ENCODE data around the gene LCT.

The LCT gene

GRCh38 chr2:135792401-135793150, 44.4 kb downstream of the LCT start:
- H3K4me1 Mint-ChIP-seq: peaks cover 21% of the 10 kb centered on the region
- H3K4me3 Mint-ChIP-seq: no peak overlapping the region
- peaks cover 2% of the 10 kb centered on the region for H3K36me3 Mint-ChIP-seq
- H3K27ac Mint-ChIP-seq: no peak overlapping the region
- no peaks in the 10 kb centered on the region for H3K27me3 Mint-ChIP-seq
- H3K9me3 Mint-ChIP-seq: no peaks in the 10 kb centered on the region

GRCh38 chr2:135791418-135792190, 45.4 kb downstream of the LCT start:
- no peak overlapping the region for H3K27ac Mint-ChIP-seq
- no peaks in the 10 kb centered on the region for H3K9me3 Mint-ChIP-seq
- H3K4me3 Mint-ChIP-seq: no peak overlapping the region
- H3K4me1 Mint-ChIP-seq: peaks cover 18% of the 10 kb centered on the region
- H3K27me3 Mint-ChIP-seq: no peaks in the 10 kb centered on the region
- peaks cover 4% of the 10 kb centered on the region for H3K36me3 Mint-ChIP-seq

GRCh38 chr2:135790423-135790822, 46.6 kb downstream of the LCT start:
- Mint-ChIP-seq H3K4me3 (no peak overlapping the region), H3K27me3 (no peaks in the 10 kb centered on the region), H3K9me3 (no peaks in the 10 kb centered on the region), H3K4me1 (peaks cover 18% of the 10 kb centered on the region), H3K27ac (no peak overlapping the region), H3K36me3 (peaks cover 10% of the 10 kb centered on the region)

- Mint-ChIP-seq H3K27ac (no peak overlapping the region), H3K27me3 (no peaks in the 10 kb centered on the region), H3K36me3 (peaks cover 24% of the 10 kb centered on the region), H3K4me1 (peaks cover under 1% of the 10 kb centered on the region), H3K4me3 (no peak overlapping the region), H3K9me3 (no peaks in the 10 kb centered on the region)
Measured at GRCh38 chr2:135786823-135787222, 50.2 kb downstream of the LCT start.

GRCh38 chr2:135785032-135785431, 52.0 kb downstream of the LCT start:
- H3K27ac Mint-ChIP-seq: peak overlapping the region; percentile 19
- no peak overlapping the region for H3K4me3 Mint-ChIP-seq
- H3K9me3 Mint-ChIP-seq: no peaks in the 10 kb centered on the region
- H3K36me3 Mint-ChIP-seq: peaks cover 30% of the 10 kb centered on the region
- no peaks in the 10 kb centered on the region for H3K4me1 Mint-ChIP-seq
- no peaks in the 10 kb centered on the region for H3K27me3 Mint-ChIP-seq

GRCh38 chr2:135783439-135783838, 53.5 kb downstream of the LCT start:
- H3K27ac Mint-ChIP-seq: no peak overlapping the region
- H3K36me3 Mint-ChIP-seq: peaks cover 29% of the 10 kb centered on the region
- H3K9me3 Mint-ChIP-seq: no peaks in the 10 kb centered on the region
- no peaks in the 10 kb centered on the region for H3K27me3 Mint-ChIP-seq
- H3K4me1 Mint-ChIP-seq: no peaks in the 10 kb centered on the region
- H3K4me3 Mint-ChIP-seq: no peak overlapping the region

GRCh38 chr2:135782231-135782630, 54.8 kb downstream of the LCT start:
- Mint-ChIP-seq H3K36me3 (peaks cover 33% of the 10 kb centered on the region), H3K4me1 (no peaks in the 10 kb centered on the region), H3K4me3 (no peak overlapping the region), H3K27me3 (no peaks in the 10 kb centered on the region), H3K27ac (no peak overlapping the region), H3K9me3 (no peaks in the 10 kb centered on the region)

GRCh38 chr2:135776367-135776766, 60.6 kb downstream of the LCT start:
- peaks cover 6% of the 10 kb centered on the region for H3K4me1 Mint-ChIP-seq
- H3K27ac Mint-ChIP-seq: no peak overlapping the region
- H3K4me3 Mint-ChIP-seq: no peak overlapping the region
- H3K27me3 Mint-ChIP-seq: no peaks in the 10 kb centered on the region
- H3K9me3 Mint-ChIP-seq: no peaks in the 10 kb centered on the region
- H3K36me3 Mint-ChIP-seq: peaks cover 24% of the 10 kb centered on the region

GRCh38 chr2:135775420-135775819, 61.6 kb downstream of the LCT start:
- Mint-ChIP-seq H3K36me3 (peaks cover 21% of the 10 kb centered on the region), H3K4me3 (no peak overlapping the region), H3K27me3 (no peaks in the 10 kb centered on the region), H3K9me3 (no peaks in the 10 kb centered on the region), H3K27ac (no peak overlapping the region), H3K4me1 (peaks cover 6% of the 10 kb centered on the region)

GRCh38 chr2:135773917-135774316, 63.1 kb downstream of the LCT start:
- no peaks in the 10 kb centered on the region for H3K27me3 Mint-ChIP-seq
- H3K4me1 Mint-ChIP-seq: peaks cover 6% of the 10 kb centered on the region
- peaks cover 25% of the 10 kb centered on the region for H3K36me3 Mint-ChIP-seq
- H3K27ac Mint-ChIP-seq: peak overlapping the region; percentile 46
- no peaks in the 10 kb centered on the region for H3K9me3 Mint-ChIP-seq
- no peak overlapping the region for H3K4me3 Mint-ChIP-seq

GRCh38 chr2:135773319-135773718, 63.7 kb downstream of the LCT start:
- Mint-ChIP-seq H3K27ac (peak overlapping the region; percentile 41), H3K27me3 (no peaks in the 10 kb centered on the region), H3K4me3 (no peak overlapping the region), H3K9me3 (no peaks in the 10 kb centered on the region), H3K36me3 (peaks cover 24% of the 10 kb centered on the region), H3K4me1 (peaks cover 6% of the 10 kb centered on the region)

GRCh38 chr2:135768863-135769262, 68.1 kb downstream of the LCT start:
- Mint-ChIP-seq H3K9me3 (no peaks in the 10 kb centered on the region), H3K36me3 (peaks cover 24% of the 10 kb centered on the region), H3K4me1 (peaks cover 15% of the 10 kb centered on the region), H3K27ac (no peak overlapping the region), H3K27me3 (no peaks in the 10 kb centered on the region), H3K4me3 (no peak overlapping the region)

- H3K9me3 Mint-ChIP-seq: no peaks in the 10 kb centered on the region
Measured at GRCh38 chr2:135762530-135762929, 74.5 kb downstream of the LCT start.

GRCh38 chr2:135762022-135762421, 75.0 kb downstream of the LCT start:
- H3K27me3 Mint-ChIP-seq: no peaks in the 10 kb centered on the region
- peaks cover 18% of the 10 kb centered on the region for H3K4me1 Mint-ChIP-seq
- H3K27ac Mint-ChIP-seq: no peak overlapping the region
- no peak overlapping the region for H3K4me3 Mint-ChIP-seq
- H3K36me3 Mint-ChIP-seq: peaks cover 15% of the 10 kb centered on the region
- peaks cover under 1% of the 10 kb centered on the region for H3K9me3 Mint-ChIP-seq

More at GRCh38 chr2:135762530-135762929, 74.5 kb downstream of the LCT start:
- H3K4me1 Mint-ChIP-seq: peaks cover 22% of the 10 kb centered on the region
- H3K36me3 Mint-ChIP-seq: peaks cover 14% of the 10 kb centered on the region
- no peak overlapping the region for H3K27ac Mint-ChIP-seq
- no peak overlapping the region for H3K4me3 Mint-ChIP-seq
- no peaks in the 10 kb centered on the region for H3K27me3 Mint-ChIP-seq

- Mint-ChIP-seq H3K27ac (no peak overlapping the region), H3K9me3 (peaks cover 5% of the 10 kb centered on the region), H3K4me1 (peaks cover 11% of the 10 kb centered on the region), H3K4me3 (no peak overlapping the region), H3K36me3 (peaks cover 26% of the 10 kb centered on the region), H3K27me3 (no peaks in the 10 kb centered on the region)
Measured at GRCh38 chr2:135756692-135757091, 80.3 kb downstream of the LCT start.

GRCh38 chr2:135755573-135755972, 81.4 kb downstream of the LCT start:
- Mint-ChIP-seq H3K36me3 (peaks cover 26% of the 10 kb centered on the region), H3K4me3 (no peak overlapping the region), H3K27ac (no peak overlapping the region), H3K9me3 (peaks cover 5% of the 10 kb centered on the region), H3K4me1 (peaks cover 10% of the 10 kb centered on the region), H3K27me3 (no peaks in the 10 kb centered on the region)
